KMS-11 (cell line): ENCODE data around the gene FRMPD4.

ENCODE experiments used
- H2AFZ ChIP-seq: fragments of 200-600 bp; sonication (generic); 2 replicates; pipeline ENCODE4 v1.6.1; 2016; ENCODE audit warnings: antibody characterized with exemption, mixed run types, low read depth
- H3K27ac ChIP-seq: fragments of 200-600 bp; sonication (generic); 2 replicates; pipeline ENCODE4 v1.6.1; 2016; ENCODE audit warnings: mild to moderate bottlenecking, mixed run types
- H3K27me3 ChIP-seq: fragments of 200-600 bp; sonication (generic); 2 replicates; pipeline ENCODE4 v1.6.1; 2017; ENCODE audit warnings: mild to moderate bottlenecking, low read depth, mixed run types, moderate library complexity; ENCODE audit not compliant: insufficient read depth
- H3K36me3 ChIP-seq: fragments of 200-600 bp; sonication (generic); 2 replicates; pipeline ENCODE4 v1.6.1; 2017; ENCODE audit warnings: mild to moderate bottlenecking, mixed run types; ENCODE audit not compliant: insufficient read depth
- H3K4me1 ChIP-seq: fragments of 200-600 bp; sonication (generic); 2 replicates; pipeline ENCODE4 v1.6.1; 2016; ENCODE audit warnings: mild to moderate bottlenecking, low read depth, mixed run types; ENCODE audit not compliant: poor library complexity, severe bottlenecking
- H3K4me2 ChIP-seq: fragments of 200-600 bp; sonication (generic); 2 replicates; pipeline ENCODE4 v1.7.0; 2016; ENCODE audit warnings: mild to moderate bottlenecking, mixed run types
- H3K4me3 ChIP-seq: fragments of 200-600 bp; sonication (generic); IDR thresholded peaks from 2 replicates; pipeline ENCODE4 v1.6.1; 2017; ENCODE audit warnings: low read depth, low read length, mixed read lengths; ENCODE audit not compliant: insufficient read depth
- H3K79me2 ChIP-seq: fragments of 200-600 bp; sonication (generic); 2 replicates; pipeline ENCODE4 v1.6.1; 2016; ENCODE audit warnings: low read depth, mixed run types; ENCODE audit not compliant: insufficient read depth
- H3K9ac ChIP-seq: fragments of 200-600 bp; sonication (generic); 2 replicates; pipeline ENCODE4 v1.6.1; 2016; ENCODE audit warnings: mild to moderate bottlenecking, mixed run types
- H4K20me1 ChIP-seq: fragments of 200-600 bp; sonication (generic); 2 replicates; pipeline ENCODE4 v1.6.1; 2016; ENCODE audit warnings: mild to moderate bottlenecking, mixed run types; ENCODE audit not compliant: insufficient read depth
- TF ChIP-seq, protein P1 (sequence below): fragments of 200-600 bp; sonication (generic); conservative IDR thresholded peaks from 2 replicates; pipeline ENCODE4 v1.6.1; 2017; ENCODE audit warnings: low read depth, mild to moderate bottlenecking, antibody characterized with exemption, low read length, moderate library complexity, mixed read lengths

FRMPD4 gene

DNA sequence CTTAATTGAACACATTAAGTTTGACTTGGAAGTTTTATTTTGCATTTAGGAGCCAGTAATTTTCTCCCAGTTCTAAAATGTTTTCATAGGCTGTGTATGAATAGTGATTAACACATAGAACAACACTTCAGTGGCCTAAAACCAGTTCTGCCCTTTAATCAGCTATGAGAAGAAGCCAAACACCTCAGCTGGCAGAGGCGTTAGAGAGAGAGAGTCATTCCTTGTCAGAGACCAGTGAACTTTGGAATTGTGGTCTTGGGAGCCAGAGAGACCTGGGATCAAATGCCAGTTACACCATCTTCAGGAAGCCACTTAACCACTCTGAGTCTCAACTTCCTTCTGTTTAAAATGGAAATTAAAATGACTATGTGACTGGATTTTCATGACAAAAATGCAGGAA lies 613.6 kb downstream of the FRMPD4 start:
- no peak overlapping the region for H3K9ac ChIP-seq
- TF ChIP-seq, protein P1, sequence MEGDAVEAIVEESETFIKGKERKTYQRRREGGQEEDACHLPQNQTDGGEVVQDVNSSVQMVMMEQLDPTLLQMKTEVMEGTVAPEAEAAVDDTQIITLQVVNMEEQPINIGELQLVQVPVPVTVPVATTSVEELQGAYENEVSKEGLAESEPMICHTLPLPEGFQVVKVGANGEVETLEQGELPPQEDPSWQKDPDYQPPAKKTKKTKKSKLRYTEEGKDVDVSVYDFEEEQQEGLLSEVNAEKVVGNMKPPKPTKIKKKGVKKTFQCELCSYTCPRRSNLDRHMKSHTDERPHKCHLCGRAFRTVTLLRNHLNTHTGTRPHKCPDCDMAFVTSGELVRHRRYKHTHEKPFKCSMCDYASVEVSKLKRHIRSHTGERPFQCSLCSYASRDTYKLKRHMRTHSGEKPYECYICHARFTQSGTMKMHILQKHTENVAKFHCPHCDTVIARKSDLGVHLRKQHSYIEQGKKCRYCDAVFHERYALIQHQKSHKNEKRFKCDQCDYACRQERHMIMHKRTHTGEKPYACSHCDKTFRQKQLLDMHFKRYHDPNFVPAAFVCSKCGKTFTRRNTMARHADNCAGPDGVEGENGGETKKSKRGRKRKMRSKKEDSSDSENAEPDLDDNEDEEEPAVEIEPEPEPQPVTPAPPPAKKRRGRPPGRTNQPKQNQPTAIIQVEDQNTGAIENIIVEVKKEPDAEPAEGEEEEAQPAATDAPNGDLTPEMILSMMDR: no peak
- no peaks in the 10 kb centered on the region for H3K4me1 ChIP-seq
- no peaks in the 10 kb centered on the region for H3K79me2 ChIP-seq
- H3K4me3 ChIP-seq: no peak overlapping the region
- H3K27ac ChIP-seq: no peak overlapping the region
- H3K4me2 ChIP-seq: no peak overlapping the region
- H2AFZ ChIP-seq: no peak overlapping the region
- no peaks in the 10 kb centered on the region for H3K36me3 ChIP-seq
- H4K20me1 ChIP-seq: no peaks in the 10 kb centered on the region
- H3K27me3 ChIP-seq: no peaks in the 10 kb centered on the region

DNA sequence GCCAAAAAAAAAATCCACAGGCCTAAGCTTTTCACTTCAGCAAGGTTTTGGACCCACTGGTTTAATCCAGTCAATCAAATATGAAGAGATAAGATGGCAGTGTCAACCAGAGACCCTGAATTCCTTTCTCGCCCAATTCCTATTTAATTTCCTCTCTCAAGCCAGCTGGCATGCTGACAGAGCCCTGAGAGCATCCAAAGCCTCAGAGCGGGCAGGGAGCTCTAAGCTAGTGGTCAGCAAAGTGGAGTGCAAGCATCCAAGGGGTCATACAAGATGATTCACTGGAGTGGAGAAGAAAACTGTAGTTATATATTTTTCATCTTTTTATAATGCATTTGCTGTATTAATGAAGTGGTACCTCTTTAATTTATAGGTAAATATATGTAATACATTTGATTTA lies 615.1 kb downstream of the FRMPD4 start:
- Histone ChIP-seq H2AFZ (no peak overlapping the region), H3K9ac (no peak overlapping the region), H3K36me3 (no peaks in the 10 kb centered on the region), H3K27me3 (no peaks in the 10 kb centered on the region), H3K4me3 (no peak overlapping the region), H3K4me2 (no peak overlapping the region), H3K79me2 (no peaks in the 10 kb centered on the region), H3K4me1 (peaks cover 4% of the 10 kb centered on the region), H3K27ac (no peak overlapping the region), H4K20me1 (no peaks in the 10 kb centered on the region)
- TF ChIP-seq, protein P1: no peak

DNA sequence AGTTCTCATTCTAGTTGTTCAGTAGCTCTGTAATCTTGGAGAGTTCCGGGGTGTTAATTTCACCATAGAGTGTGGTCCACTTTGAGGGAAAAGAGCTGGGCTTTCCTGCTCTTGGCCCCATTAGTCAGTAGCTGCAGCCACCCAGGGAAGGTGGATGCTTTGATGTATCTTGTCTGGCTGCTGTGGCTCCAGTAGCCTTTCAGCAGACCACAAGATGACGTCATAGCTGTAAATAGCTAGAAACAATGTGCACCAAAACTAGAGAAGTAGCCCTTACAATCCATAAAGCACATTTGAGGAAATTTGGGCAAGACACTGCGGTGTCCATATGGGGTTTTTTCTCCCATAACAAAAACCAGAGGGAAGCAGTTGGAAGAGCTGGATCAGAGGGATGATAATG lies 620.0 kb downstream of the FRMPD4 start:
- H3K27ac ChIP-seq: no peak overlapping the region
- no peak overlapping the region for H3K9ac ChIP-seq
- TF ChIP-seq, protein P1: no peak
- no peak overlapping the region for H3K4me2 ChIP-seq
- H3K27me3 ChIP-seq: no peaks in the 10 kb centered on the region
- H2AFZ ChIP-seq: no peak overlapping the region
- H4K20me1 ChIP-seq: no peaks in the 10 kb centered on the region
- no peak overlapping the region for H3K4me3 ChIP-seq
- H3K79me2 ChIP-seq: no peaks in the 10 kb centered on the region
- no peaks in the 10 kb centered on the region for H3K36me3 ChIP-seq
- peaks cover 6% of the 10 kb centered on the region for H3K4me1 ChIP-seq

DNA sequence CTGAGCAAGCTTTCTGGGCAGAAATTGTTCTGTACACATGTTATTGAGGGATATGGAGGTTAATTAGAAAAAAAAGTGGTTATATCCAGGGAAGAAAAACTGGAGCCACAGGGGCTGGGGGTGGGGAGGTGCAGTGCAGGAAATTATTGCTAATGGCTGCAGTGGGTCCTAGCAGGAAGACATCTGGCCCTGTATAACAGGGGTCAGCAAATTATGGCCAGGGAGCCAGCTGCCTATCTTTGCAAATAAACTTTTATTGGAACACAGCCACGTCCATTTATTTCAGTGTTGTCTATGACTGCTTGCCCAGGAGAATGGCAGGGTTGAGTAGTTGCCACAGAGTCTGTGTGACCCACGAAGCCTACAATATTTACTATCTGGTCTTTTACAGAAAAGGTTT lies 629.6 kb downstream of the FRMPD4 start:
- Histone ChIP-seq H3K4me3 (no peak overlapping the region), H2AFZ (no peak overlapping the region), H3K79me2 (no peaks in the 10 kb centered on the region), H3K27ac (no peak overlapping the region), H3K4me1 (no peaks in the 10 kb centered on the region), H4K20me1 (no peaks in the 10 kb centered on the region), H3K9ac (no peak overlapping the region), H3K27me3 (no peaks in the 10 kb centered on the region), H3K36me3 (no peaks in the 10 kb centered on the region), H3K4me2 (no peak overlapping the region)
- TF ChIP-seq, protein P1: no peak
